ENCODE measurements around the gene TSC22D4. TPM values are rescaled to one million over a fixed set of nuclear protein-coding genes. Genes with fewer than 3 reads are reported as not detected.

TSC22D4 gene
- total RNA-seq, 1 experiment from 2014 or later: 71.0 TPM

- no peaks in the 10 kb centered on the region for H3K27me3 ChIP-seq (replicated peaks; ENCODE audit: insufficient read depth, low read depth, low read length, poor library complexity)
- no peaks in the 10 kb centered on the region for H3K9me3 ChIP-seq (ENCODE audit: low read depth, low read length, poor library complexity, severe bottlenecking)
- POLR2A ChIA-PET (ENCODE audit: low non-redundant PET): no interaction called here
- peaks cover 40% of the 10 kb centered on the region for H3K4me1 ChIP-seq (ENCODE audit: insufficient read depth, low read length, poor library complexity, severe bottlenecking)
- intact Hi-C loops (cut with micrococcal nuclease; ENCODE audit: unreplicated experiment): loop anchor here (2.0 kb wide), 1 partner anchor 43 kb away; no protein-coding TSS in a partner anchor
- DNase-seq (ENCODE audit: low spot score): peak; percentile 49
- peak overlapping the region; percentile 87 for H3K27ac ChIP-seq (ENCODE audit: low read depth, low read length, poor library complexity, severe bottlenecking)
- peaks cover 10% of the 10 kb centered on the region for H3K36me3 ChIP-seq (ENCODE audit: insufficient read depth, low read length, poor library complexity, severe bottlenecking)
- TF ChIP-seq EZH2 (IDR thresholded peaks at IDR 0.05; ENCODE audit: borderline replicate concordance, low read depth, low read length, poor library complexity, severe bottlenecking) (no peak), CTCF (conservative IDR thresholded peaks at IDR 0.05; ENCODE audit: low read depth, low read length) (no peak)
- CTCF ChIA-PET: no interaction called here
- peak overlapping the region; percentile 40 for H3K4me3 ChIP-seq (ENCODE audit: low read depth, low read length, poor library complexity, severe bottlenecking)
- BruUV-seq (replicated peaks): no TSS peak
Observed at GRCh38 chr7:100472121-100472851, 6.7 kb downstream of the TSC22D4 start.

- ChIA-PET POLR2A (ENCODE audit: low non-redundant PET) (no interaction called here), CTCF (interaction anchor here (0.6 to 2.3 kb wide), 2 partner anchors 89 to 200 kb away, joined by 4 to 17 read pairs; no protein-coding TSS in a partner anchor)
- Histone ChIP-seq H3K27me3 (replicated peaks; ENCODE audit: insufficient read depth, low read depth, low read length, poor library complexity) (no peaks in the 10 kb centered on the region), H3K4me1 (ENCODE audit: insufficient read depth, low read length, poor library complexity, severe bottlenecking) (peaks cover 30% of the 10 kb centered on the region), H3K9me3 (ENCODE audit: low read depth, low read length, poor library complexity, severe bottlenecking) (no peaks in the 10 kb centered on the region), H3K36me3 (ENCODE audit: insufficient read depth, low read length, poor library complexity, severe bottlenecking) (peaks cover 14% of the 10 kb centered on the region), H3K27ac (ENCODE audit: low read depth, low read length, poor library complexity, severe bottlenecking) (no peak overlapping the region), H3K4me3 (ENCODE audit: low read depth, low read length, poor library complexity, severe bottlenecking) (no peak overlapping the region)
- intact Hi-C loops (cut with micrococcal nuclease; ENCODE audit: unreplicated experiment): no loop called here
- BruUV-seq (replicated peaks): no TSS peak
- no peak for DNase-seq (ENCODE audit: low spot score)
- TF ChIP-seq CTCF (conservative IDR thresholded peaks at IDR 0.05; ENCODE audit: low read depth, low read length) (no peak), EZH2 (IDR thresholded peaks at IDR 0.05; ENCODE audit: borderline replicate concordance, low read depth, low read length, poor library complexity, severe bottlenecking) (no peak)
Observed at GRCh38 chr7:100471021-100471420, 8.0 kb downstream of the TSC22D4 start.

- ChIA-PET CTCF (interaction anchor here (0.6 to 2.3 kb wide), 4 partner anchors 10 to 184 kb away, joined by 7 to 17 read pairs (median 8); partner anchors contain the start of gene TSC22D4), POLR2A (ENCODE audit: low non-redundant PET) (no interaction called here)
- Histone ChIP-seq H3K27me3 (replicated peaks; ENCODE audit: insufficient read depth, low read depth, low read length, poor library complexity) (no peaks in the 10 kb centered on the region), H3K9me3 (ENCODE audit: low read depth, low read length, poor library complexity, severe bottlenecking) (no peaks in the 10 kb centered on the region), H3K4me1 (ENCODE audit: insufficient read depth, low read length, poor library complexity, severe bottlenecking) (peaks cover 28% of the 10 kb centered on the region), H3K27ac (ENCODE audit: low read depth, low read length, poor library complexity, severe bottlenecking) (peak overlapping the region; percentile 35), H3K4me3 (ENCODE audit: low read depth, low read length, poor library complexity, severe bottlenecking) (no peak overlapping the region), H3K36me3 (ENCODE audit: insufficient read depth, low read length, poor library complexity, severe bottlenecking) (peaks cover 13% of the 10 kb centered on the region)
- BruUV-seq (replicated peaks): no TSS peak
- TF ChIP-seq CTCF (conservative IDR thresholded peaks at IDR 0.05; ENCODE audit: low read depth, low read length) (peak; percentile 89), EZH2 (IDR thresholded peaks at IDR 0.05; ENCODE audit: borderline replicate concordance, low read depth, low read length, poor library complexity, severe bottlenecking) (no peak)
- intact Hi-C loops (cut with micrococcal nuclease; ENCODE audit: unreplicated experiment): loop anchor here (1.0 kb wide), 1 partner anchor 90 kb away; no protein-coding TSS in a partner anchor
- DNase-seq (ENCODE audit: low spot score): peak; percentile 81
Observed at GRCh38 chr7:100469227-100470044, 9.6 kb downstream of the TSC22D4 start.

All from A673 (cell line).